Keratinocyte (primary cell): Measurements from ENCODE around the gene CACHD1. TPM values are rescaled to one million over a fixed set of nuclear protein-coding genes. Genes with fewer than 3 reads are reported as not detected.

Source experiments
- DNase-seq: peaks from one replicate; pipeline ENCODE4 v3.0.0-alpha.2; 2011; ENCODE audit warnings: low read depth, missing footprints, low spot score
- FAIRE-seq: peaks from 2 replicates; lab custom pipeline; 2011; peaks lifted over from hg19 to GRCh38; lab: Jason Lieb, UNC
- H2AFZ ChIP-seq: 2 replicates; pipeline ENCODE4 v1.6.0; 2012; ENCODE audit warnings: low read length, control low read depth, inconsistent platforms; ENCODE audit not compliant: control insufficient read depth
- H3K27ac ChIP-seq: 2 replicates; pipeline ENCODE4 v1.5.1; 2011; ENCODE audit warnings: low read length; ENCODE audit not compliant: control insufficient read depth, insufficient read depth
- H3K27me3 ChIP-seq: 3 replicates; pipeline ENCODE4 v1.6.0; 2011; ENCODE audit warnings: low read length; ENCODE audit not compliant: control insufficient read depth, insufficient read depth; ENCODE audit errors: extremely low read depth
- H3K36me3 ChIP-seq, 2 experiments: 2 replicates in 1 of 2; 3 replicates in 1 of 2; pipeline ENCODE4 v1.5.1; 2011; ENCODE audit warnings: low read length in 2 of 2, mild to moderate bottlenecking in 1 of 2; ENCODE audit not compliant: control insufficient read depth in 2 of 2, insufficient read depth in 2 of 2; ENCODE audit errors: extremely low read depth in 1 of 2
- H3K4me1 ChIP-seq: 3 replicates; pipeline ENCODE4 v1.5.1; 2011; ENCODE audit warnings: low read length; ENCODE audit not compliant: control insufficient read depth, insufficient read depth; ENCODE audit errors: extremely low read depth
- H3K4me2 ChIP-seq: 3 replicates; pipeline ENCODE4 v1.6.0; 2011; ENCODE audit warnings: low read depth, low read length; ENCODE audit not compliant: control insufficient read depth, insufficient read depth; ENCODE audit errors: extremely low read depth
- H3K4me3 ChIP-seq, 3 experiments: fragments of 200-600 bp in 1 of 3; sonication (generic) in 1 of 3; 2 replicates in 2 of 3; 3 replicates in 1 of 3; pipeline ENCODE4 v1.5.1; 2011 to 2016; ENCODE audit warnings: low read length in 3 of 3, mild to moderate bottlenecking in 3 of 3, control low read depth in 2 of 3, inconsistent platforms in 1 of 3, low read depth in 1 of 3, mixed read lengths in 1 of 3, mixed run types in 1 of 3, moderate library complexity in 1 of 3; ENCODE audit not compliant: control insufficient read depth in 2 of 3, insufficient read depth in 2 of 3; ENCODE audit errors: extremely low read depth in 1 of 3
- H3K79me2 ChIP-seq: 2 replicates; pipeline ENCODE4 v1.6.0; 2012; ENCODE audit warnings: low read length; ENCODE audit not compliant: control insufficient read depth, insufficient read depth
- H3K9ac ChIP-seq: 3 replicates; pipeline ENCODE4 v1.6.0; 2011; ENCODE audit warnings: low read length; ENCODE audit not compliant: control insufficient read depth, insufficient read depth; ENCODE audit errors: extremely low read depth
- H3K9me1 ChIP-seq: 3 replicates; pipeline ENCODE4 v1.6.0; 2011; ENCODE audit warnings: low read length; ENCODE audit not compliant: control insufficient read depth, insufficient read depth; ENCODE audit errors: extremely low read depth
- H3K9me3 ChIP-seq: 2 replicates; pipeline ENCODE4 v1.5.1; 2012; ENCODE audit warnings: low read depth, low read length; ENCODE audit not compliant: control insufficient read depth
- H4K20me1 ChIP-seq: 3 replicates; pipeline ENCODE4 v1.6.0; 2011; ENCODE audit warnings: low read length; ENCODE audit not compliant: control insufficient read depth, insufficient read depth; ENCODE audit errors: extremely low read depth
- CTCF ChIP-seq, 3 experiments: IDR thresholded peaks in 1 of 3; conservative IDR thresholded peaks in 1 of 3; optimal IDR thresholded peaks in 1 of 3; 2 replicates in 2 of 3; 3 replicates in 1 of 3; pipeline versions ENCODE3 to v1.5.1; 2011; ENCODE audit warnings: low read length in 3 of 3, mild to moderate bottlenecking in 3 of 3, moderate library complexity in 2 of 3, control low read depth in 1 of 3, inconsistent platforms in 1 of 3; ENCODE audit not compliant: insufficient read depth in 2 of 3; ENCODE audit errors: extremely low read depth in 1 of 3
- EZH2 ChIP-seq: IDR thresholded peaks from one replicate; pipeline ENCODE4 v1.6.1; 2012; ENCODE audit warnings: inconsistent platforms, mild to moderate bottlenecking, low read length, moderate library complexity
- dilution Hi-C: fragments of 300-500 bp; cut with MboI; formaldehyde crosslinking; loops from one replicate; pipeline ENCODE4 v1.7.0; 2020; ENCODE audit warnings: low sequenced_read_pairs; ENCODE audit not compliant: extremely low pct_ligation_motif_present
- polyA plus RNA-seq, 5 experiments: library from polyadenylated mRNA; depleted of rRNA in 3 of 5; stranded (reverse) in 3 of 5; stranded (forward) in 1 of 5; unstranded in 1 of 5; fragments of >200 nt; gene quantifications; 1 replicate in 1 of 5; 2 replicates in 3 of 5; 3 replicates in 1 of 5; pipeline versions ENCODE4 v1.2.1 to v1.2.3, GENCODE V29; 2011 to 2012; ENCODE audit warnings: missing spikeins in 2 of 5, low read depth in 1 of 5, low replicate concordance in 1 of 5

Gene CACHD1
- polyA plus RNA-seq, 1 donor (not counting 4 experiments of a cell fraction or from before 2014, with no cell fraction given), result 2.4 TPM

GRCh38 chr1:64433747-64434146 is 36.2 kb upstream of the CACHD1 start:
- TF ChIP-seq EZH2 (no peak), CTCF (optimal IDR thresholded peaks at IDR 0.05 in 1 of 3, IDR thresholded peaks at IDR 0.05 in 1 of 3, conservative IDR thresholded peaks at IDR 0.05 in 1 of 3; ENCODE audit: extremely low read depth in 1 of 3, insufficient read depth in 2 of 3, low read length in 3 of 3) (no peak)
- DNase-seq, result no peak
- H4K20me1 ChIP-seq, result no peaks in the 10 kb centered on the region
- H3K4me1 ChIP-seq, result no peaks in the 10 kb centered on the region
- no peak overlapping the region for H3K9ac ChIP-seq
- no peak for FAIRE-seq
- no peak overlapping the region for H3K27ac ChIP-seq
- no peaks in the 10 kb centered on the region for H3K9me1 ChIP-seq
- no peaks in the 10 kb centered on the region for H3K36me3 ChIP-seq
- H3K79me2 ChIP-seq, result no peaks in the 10 kb centered on the region
- H3K27me3 ChIP-seq, result no peaks in the 10 kb centered on the region
- no peaks in the 10 kb centered on the region for H3K9me3 ChIP-seq
- dilution Hi-C loops, result no loop called here
- H3K4me2 ChIP-seq, result no peak overlapping the region
- H2AFZ ChIP-seq, result no peak overlapping the region
- H3K4me3 ChIP-seq, result no peak overlapping the region

GRCh38 chr1:64435000-64435399 is 34.9 kb upstream of the CACHD1 start:
- Histone ChIP-seq H3K4me2 (no peak overlapping the region), H3K9ac (no peak overlapping the region), H4K20me1 (no peaks in the 10 kb centered on the region), H3K79me2 (no peaks in the 10 kb centered on the region), H3K36me3 (no peaks in the 10 kb centered on the region), H3K9me3 (no peaks in the 10 kb centered on the region), H3K27me3 (no peaks in the 10 kb centered on the region), H3K9me1 (no peaks in the 10 kb centered on the region), H3K4me1 (no peaks in the 10 kb centered on the region), H3K27ac (no peak overlapping the region), H3K4me3 (no peak overlapping the region), H2AFZ (no peak overlapping the region)
- no peak for DNase-seq
- no peak for FAIRE-seq
- TF ChIP-seq EZH2, result no peak
- dilution Hi-C loops, result no loop called here

- no peak overlapping the region for H3K4me3 ChIP-seq
- no peaks in the 10 kb centered on the region for H3K4me1 ChIP-seq
- no peaks in the 10 kb centered on the region for H3K27me3 ChIP-seq
- no peak for FAIRE-seq
- H2AFZ ChIP-seq, result no peak overlapping the region
- H3K9me1 ChIP-seq, result no peaks in the 10 kb centered on the region
- H3K9ac ChIP-seq, result no peak overlapping the region
- H3K4me2 ChIP-seq, result no peak overlapping the region
- TF ChIP-seq CTCF (optimal IDR thresholded peaks at IDR 0.05 in 1 of 3, IDR thresholded peaks at IDR 0.05 in 1 of 3, conservative IDR thresholded peaks at IDR 0.05 in 1 of 3; ENCODE audit: extremely low read depth in 1 of 3, insufficient read depth in 2 of 3, low read length in 3 of 3) (no peak), EZH2 (no peak)
- DNase-seq, result no peak
- H4K20me1 ChIP-seq, result no peaks in the 10 kb centered on the region
- H3K79me2 ChIP-seq, result no peaks in the 10 kb centered on the region
- dilution Hi-C loops, result no loop called here
- no peaks in the 10 kb centered on the region for H3K9me3 ChIP-seq
- no peaks in the 10 kb centered on the region for H3K36me3 ChIP-seq
- no peak overlapping the region for H3K27ac ChIP-seq
Observed at GRCh38 chr1:64437453-64437852, 32.5 kb upstream of the CACHD1 start.
